Measurements from ENCODE around the gene NME2. TPM values are rescaled to one million over a fixed set of nuclear protein-coding genes. Genes with fewer than 3 reads are reported as not detected.

Gene NME2
- 331 and 374 TPM in 2 replicates for total RNA-seq

DNA sequence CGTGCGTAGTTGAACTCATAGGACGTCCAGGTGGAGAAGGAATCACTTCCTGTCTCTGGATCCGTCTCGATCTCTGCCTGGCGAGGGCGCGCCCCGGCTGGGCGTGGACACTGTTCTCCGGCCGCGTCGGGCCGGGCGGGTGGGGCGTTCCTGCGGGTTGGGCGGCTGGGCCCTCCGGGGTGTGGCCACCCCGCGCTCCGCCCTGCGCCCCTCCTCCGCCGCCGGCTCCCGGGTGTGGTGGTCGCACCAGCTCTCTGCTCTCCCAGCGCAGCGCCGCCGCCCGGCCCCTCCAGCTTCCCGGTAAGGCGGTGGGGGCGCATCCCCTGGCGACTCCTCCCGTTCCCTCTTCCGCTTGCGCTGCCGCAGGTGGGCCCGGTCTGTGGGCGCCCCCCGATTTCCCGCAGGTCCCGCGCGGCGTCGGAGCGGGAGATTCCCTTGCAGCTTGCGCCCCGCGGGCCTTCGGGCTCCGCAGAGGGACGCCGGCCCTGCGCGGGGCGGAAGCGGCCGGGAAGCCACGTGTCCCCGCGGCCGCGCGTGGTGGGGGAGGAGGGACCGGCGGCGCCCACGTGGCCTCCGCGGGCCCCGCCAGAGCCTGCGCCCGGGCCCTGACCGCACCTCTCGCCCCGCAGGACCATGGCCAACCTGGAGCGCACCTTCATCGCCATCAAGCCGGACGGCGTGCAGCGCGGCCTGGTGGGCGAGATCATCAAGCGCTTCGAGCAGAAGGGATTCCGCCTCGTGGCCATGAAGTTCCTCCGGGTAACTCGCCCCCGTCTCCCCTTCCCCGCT, at the start of gene NME2:
TSS of gene NME2 (plus strand) at position 214 of the 789 bp plus-strand sequence. CDS start at position 634, 420 bp downstream.

DNA sequence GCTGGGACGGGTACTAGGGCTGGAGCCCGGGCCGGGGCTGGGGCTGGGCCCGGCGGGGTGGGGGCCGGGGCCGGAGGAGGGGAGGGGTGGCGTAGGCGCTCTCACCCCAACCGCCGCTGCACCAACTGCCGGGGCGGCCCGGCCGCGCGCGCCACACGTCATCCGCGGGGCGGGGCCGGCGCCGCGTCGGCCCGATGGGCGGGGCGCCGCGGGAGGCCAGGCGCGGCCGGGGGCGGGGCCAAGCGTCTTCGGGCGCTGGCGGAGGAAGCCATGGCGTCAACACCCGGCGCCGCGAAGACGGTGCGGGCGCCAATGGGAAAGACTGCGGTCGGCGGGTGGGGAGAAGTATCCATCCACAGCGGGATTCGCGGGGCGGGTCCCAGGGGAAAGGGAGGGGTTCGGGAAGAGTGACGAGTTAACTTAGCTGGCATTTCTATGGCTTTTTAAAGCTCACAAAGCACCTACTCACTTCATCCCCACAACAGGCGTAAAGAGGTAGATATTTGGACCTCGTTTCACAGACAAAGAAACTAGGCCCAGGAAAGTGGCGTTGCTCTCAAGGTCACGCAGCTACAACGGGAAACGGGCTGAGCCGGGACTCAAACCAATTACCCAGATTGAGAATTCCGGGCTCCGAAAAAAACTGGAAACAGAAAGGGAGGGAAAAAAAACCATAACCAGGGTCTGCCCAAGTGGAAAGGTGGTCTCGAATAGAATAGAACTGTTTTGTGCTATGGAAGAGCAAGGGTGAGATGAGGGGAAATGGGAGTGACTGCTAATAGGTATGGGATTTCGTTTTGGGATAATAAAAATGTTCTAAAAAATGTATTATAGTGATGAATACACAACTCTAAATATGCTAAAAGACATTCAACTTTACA, 45.2 kb upstream of the NME2 start, which contains the start of gene SPAG9:
TSS of gene SPAG9 (minus strand) at position 130 of the 881 bp plus-strand sequence. CDS start 212 bp downstream, outside the sequence.

DNA sequence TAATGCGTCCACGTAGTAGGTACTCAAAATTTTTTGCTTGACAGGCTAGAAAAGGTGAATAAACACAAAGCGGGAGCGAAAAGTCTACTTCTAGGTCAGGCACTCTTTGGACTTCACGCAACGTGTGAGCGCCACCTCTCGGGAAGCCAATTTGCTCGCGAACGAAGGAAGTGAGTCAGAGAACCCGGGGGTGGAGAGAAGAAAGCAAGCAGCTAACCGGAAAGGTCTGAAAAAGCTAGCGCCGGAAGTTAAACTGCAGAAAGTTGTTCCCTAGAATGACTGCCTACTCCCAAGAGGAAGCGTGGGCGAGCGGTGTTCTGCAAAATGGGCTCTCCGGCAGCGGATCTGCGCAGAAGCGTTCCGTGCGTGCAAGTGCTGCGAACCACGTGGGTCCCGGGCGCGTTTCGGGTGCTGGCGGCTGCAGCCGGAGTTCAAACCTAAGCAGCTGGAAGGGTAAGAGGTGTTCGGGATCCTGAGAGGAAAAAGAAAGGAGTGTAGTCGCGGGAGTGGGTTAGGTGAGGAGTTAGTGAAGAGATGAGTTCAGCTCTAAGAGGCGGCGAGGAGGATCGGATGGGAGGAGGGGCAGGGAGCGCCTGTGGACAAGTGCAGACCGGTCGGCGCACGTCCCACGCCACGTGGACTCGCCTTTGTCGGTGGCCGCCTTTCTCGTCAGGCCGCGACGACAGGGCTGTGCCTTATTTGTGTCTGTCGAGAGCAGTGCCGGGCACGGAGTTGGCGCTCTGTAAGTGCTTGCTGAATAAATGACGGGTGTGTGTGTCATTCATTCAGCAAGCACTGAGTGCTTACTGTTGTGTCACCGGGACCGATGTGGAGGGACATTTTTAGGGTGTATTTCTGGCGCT, 12.8 kb upstream of the NME2 start, which contains the start of gene NME1:
TSS of gene NME1 (plus strand) at position 350 of the 863 bp plus-strand sequence. CDS start 2,096 bp downstream, outside the sequence.

Other genes with a start within 250 kb of the NME2 start
- 93.6 and 108 TPM in 2 replicates for gene SPAG9, start 45.5 kb upstream of the NME2 start, total RNA-seq
- gene NME1, start 12.9 kb upstream of the NME2 start, total RNA-seq, result 165 and 178 TPM in 2 replicates
- gene MBTD1, start 93.6 kb downstream of the NME2 start, total RNA-seq, result 16.9 and 19.1 TPM in 2 replicates
- gene UTP18, start 94.1 kb downstream of the NME2 start, total RNA-seq, result 55.7 and 68.5 TPM in 2 replicates